Hippocampal formation (tissue), 2 donors: ENCODE results near the gene XIST.
"Not testable (repeated sequence)": the region's sequence is repeated elsewhere in the genome, so short reads cannot be mapped to it uniquely, and the experiment has no call there.

ENCODE experiments used
- DNase-seq, 2 donors: peaks; one replicate each; lab custom pipeline; 2025; lab: John Stamatoyannopoulos, UW

The XIST gene

DNA sequence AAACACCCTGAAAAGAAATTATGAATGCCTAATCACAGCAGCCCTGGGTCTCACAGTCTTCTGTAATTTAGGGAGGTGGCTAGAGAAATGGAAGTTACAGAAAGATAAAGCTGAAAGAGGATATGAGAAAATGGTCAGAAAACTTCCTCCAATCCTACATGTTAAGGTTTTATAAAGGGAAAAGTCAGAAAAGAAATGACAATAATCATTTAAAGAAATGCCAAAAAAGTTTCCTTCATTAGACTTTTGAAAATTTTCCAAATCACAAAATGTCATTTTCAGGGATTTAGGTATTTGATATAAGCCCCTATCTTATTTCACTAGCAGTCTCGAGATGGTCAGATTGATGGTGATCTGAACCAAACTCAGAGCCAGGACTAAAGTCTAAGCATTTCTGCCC lies 13.4 kb downstream of the XIST start:
- DNase-seq = no peak

DNA sequence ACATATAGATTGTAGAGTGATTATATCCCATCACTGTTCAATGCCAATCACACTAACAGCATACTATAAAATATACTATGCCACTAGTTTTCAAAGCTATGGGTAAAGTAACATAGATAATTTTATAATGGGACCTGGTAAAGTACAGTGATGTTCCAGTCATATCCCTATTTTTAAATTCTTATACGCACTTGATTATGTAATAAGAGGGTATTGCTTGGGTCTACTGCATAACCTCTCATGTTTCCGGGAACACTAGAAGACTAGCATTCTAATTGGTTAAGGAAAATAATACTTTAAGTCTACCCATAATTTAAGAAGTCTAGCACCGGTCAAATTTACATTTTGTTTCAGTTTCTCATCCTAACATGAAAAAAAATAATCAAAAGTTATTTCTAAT lies 14.4 kb downstream of the XIST start:
- DNase-seq = no peak

DNA sequence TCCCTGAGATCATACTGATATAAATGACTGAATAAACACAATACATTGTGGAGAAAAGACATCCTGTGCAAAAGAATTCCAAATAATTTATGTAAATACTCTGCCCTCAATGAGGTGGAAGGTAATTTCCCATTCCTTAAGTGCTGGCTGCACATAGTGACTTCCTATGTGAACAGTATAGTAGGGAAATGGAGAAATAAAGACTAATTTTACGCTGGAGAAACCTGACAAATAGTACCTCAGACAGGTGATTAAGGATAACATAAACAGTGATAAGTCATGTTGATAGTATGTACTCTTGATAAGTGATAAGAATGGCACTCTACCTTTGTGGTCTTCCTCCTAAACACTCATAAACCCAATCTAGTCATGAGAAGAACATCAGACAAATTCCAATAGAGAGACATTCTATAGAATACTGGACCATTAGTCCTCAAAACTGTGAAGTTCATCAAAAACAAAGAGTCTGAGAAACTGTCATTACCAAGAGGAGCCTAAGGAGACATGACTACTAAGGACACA lies 15.5 kb downstream of the XIST start:
- DNase-seq = no peak

DNA sequence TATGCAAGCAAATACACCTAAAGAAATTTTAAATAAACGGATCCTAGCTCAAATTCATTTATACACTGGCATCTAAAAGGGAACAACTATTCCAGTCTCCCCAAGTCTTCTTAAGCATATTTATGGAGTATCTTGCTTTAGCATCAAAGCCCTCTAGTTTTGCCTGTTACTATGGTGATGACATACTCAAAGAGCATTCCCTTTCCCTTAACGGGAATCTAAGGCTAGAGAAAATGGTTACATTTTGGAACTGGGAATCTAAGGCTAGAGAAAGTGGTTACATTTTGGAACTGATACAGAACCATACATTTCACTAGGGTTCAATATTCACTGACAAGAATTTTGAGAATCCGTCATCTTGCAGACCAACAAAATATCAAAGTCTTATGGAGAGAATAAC lies 18.3 kb downstream of the XIST start:
- DNase-seq = no peak

DNA sequence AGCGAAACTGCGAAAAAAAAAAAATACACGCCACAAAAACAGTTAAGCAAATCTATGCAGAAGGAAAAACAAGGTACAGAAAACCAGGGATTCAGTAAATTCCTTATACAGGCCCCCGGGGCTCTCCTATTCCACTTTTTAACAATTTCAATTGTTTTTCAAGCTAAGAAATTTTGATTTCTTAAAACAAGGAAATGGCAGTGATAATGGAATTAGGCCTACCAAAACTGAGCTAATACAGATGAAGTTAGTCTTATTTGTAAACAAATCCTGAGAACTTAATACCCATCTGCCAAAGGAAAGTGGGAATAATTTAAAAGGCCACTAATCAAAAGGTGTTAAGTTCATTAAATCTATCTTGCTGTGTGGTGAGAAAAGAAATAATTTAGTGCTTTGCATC lies 20.2 kb downstream of the XIST start:
- DNase-seq = no peak

DNA sequence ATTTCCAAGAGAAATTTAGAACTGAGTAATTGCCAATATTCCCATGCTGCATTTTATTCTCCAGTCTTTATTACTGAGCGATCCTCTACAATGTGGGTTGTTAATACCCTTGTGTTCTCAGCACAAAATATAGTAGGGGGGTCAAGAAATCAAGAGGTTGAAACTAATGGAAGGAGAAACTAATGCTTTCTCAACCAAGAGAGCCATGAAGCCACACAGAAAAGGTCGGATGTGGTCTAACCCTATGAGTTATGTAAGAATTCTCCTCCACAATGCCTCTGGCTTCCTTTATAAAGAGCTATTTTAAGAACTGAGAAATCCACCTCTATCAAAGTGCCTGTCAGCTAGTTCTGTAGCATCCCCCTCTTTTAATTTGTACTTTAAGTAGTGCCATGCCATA lies 21.0 kb downstream of the XIST start:
- no peak for DNase-seq

DNA sequence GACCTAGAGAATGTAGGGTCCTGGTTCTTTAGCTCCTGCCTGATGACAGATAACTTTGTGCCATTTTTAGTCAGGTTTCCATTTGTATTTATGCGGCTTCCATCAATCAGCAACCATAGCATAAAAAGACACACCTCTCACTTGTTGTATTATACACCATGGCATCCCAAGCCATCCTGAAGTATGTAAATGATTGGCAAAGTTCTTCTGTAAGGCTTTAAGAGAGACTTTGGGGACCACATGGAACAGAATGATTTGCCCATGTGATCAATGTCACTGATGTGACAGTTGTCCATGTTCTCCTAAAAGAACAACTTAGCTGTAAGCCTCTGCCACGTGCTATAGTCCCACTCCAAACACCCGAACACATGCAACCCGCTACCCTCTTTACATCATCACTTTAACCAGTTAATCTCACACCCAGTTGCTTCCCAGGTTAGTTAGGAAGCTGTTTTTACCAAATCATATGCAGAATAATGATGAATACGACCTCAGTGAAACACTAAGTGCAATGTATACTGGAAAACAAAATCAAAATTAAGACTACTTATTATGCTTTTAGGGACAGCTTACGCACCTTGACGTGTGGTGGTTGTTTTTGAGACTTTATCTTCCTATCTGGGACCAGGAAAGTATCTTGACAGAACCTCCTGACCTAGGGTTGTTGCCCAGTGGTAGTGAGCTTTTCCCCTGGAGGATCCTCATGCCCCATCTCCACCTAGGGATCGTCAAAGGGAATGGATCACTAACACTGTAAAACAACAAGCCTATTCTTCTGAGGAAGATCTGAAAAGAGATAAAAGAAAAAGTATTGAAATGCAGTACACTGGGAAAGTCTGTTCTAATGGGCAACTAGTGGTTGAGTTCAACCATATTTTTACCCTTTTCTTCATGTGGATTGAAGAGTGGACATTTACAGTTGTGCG lies 21.8 kb downstream of the XIST start:
- no peak for DNase-seq

DNA sequence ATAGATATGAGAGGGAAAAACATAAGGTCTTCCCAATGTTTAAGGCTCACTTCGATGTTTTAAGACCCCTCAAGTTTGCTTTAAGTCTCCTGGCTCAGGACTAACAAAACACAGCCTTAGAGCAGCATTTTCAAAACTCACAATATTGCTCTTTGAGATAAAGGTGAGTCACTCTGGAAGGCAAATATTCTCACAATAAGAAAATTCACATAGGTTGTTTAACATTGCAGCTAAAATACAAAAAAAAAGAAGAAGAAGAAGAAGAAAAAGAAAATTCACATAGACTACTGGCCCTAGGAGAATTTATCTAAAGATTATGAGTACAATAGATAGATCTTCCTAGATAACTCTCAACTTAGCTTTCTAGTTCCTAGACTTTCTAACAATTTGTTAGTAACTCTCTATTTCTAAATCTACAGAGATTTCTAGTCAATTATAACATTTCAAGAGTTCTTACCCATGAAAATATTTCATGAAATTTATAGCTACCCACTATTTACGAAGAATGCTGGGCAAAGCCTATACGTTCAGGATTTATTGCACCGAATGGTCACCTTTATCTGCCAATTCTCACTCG lies 22.5 kb downstream of the XIST start:
- DNase-seq = no peak

DNA sequence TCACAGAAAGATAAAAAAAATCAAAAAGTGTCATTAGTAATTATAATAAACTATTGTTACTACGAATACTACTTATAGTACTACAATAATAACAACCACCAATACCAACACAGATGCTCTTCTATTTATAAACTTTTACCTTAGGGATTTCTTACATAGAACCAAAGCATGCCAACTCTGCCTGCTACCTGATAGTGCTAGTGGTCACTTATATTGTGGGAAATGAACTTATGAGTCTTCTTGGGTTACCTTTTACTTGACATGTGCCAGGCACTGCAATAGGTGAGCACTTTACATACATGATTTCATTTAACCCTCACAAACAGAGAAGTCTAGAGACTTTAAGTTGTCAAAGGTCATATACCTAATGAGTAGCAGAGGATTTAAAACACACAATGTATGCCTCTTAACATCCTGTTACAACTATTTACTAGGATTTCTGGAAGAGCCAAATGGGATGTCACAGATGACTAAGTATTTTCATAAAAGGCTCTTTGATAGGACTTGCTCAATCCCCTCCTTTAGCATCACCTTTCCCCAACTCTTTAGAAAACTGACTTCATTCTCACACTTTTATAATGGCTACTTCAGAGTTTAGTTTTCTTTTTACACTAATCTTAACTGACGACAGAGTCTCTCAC lies 24.3 kb downstream of the XIST start:
- no peak for DNase-seq

DNA sequence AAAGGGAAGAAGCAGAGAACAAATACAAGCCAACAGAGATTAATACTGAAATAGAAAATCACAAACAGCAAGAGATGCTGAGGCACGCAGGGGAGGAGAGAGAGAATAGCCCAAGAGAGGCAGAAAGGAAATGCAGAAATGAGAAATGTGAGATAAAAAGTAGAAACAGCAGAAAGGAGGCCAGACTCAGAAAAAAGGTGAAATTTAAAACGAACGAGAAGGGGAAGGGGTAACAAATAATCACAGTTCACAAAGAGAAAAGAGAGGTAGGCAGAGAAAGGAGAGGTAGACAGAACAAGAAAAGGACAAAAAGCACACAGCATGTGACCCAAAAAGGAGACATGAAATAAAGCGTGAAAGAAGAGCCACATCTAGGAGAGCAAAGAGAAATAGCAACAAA lies 25.1 kb downstream of the XIST start:
- DNase-seq = no peak

DNA sequence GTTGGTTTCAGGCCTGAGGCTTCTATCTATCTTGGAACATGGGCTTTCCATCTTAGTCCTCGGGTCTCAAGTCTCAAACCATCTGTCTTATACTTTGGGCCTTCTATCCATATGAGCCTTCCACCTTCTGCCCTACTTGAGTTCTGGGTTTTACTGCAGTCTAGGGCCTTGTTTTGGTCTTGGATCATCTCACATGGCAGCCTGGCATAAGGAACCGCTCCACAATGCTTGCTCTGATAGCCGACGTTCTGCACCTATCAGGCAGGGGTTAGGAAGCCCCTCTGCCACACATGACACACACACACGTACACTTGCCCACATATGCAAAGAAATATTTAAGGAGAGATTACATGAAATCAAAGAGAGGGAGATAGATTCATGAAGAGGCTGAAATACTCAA lies 25.5 kb downstream of the XIST start:
- DNase-seq = no peak

DNA sequence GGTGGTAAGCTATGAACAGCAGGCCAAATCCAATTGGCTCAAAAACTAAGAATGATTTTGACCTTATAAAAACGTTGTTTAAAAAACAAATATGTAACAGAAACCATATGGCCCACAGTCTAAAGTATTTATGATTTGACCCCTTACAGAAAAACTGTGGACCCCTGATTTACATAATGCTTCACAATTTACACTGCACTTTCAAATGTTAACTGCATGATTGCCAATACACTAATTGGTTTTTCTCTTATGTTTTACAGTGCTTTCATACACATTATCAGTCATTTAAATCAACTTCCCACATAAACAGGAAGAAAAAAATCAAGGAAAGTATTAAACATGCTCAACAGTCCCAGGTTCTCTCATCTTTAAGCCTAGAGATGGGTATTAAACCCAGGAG lies 26.9 kb downstream of the XIST start:
- no peak for DNase-seq

DNA sequence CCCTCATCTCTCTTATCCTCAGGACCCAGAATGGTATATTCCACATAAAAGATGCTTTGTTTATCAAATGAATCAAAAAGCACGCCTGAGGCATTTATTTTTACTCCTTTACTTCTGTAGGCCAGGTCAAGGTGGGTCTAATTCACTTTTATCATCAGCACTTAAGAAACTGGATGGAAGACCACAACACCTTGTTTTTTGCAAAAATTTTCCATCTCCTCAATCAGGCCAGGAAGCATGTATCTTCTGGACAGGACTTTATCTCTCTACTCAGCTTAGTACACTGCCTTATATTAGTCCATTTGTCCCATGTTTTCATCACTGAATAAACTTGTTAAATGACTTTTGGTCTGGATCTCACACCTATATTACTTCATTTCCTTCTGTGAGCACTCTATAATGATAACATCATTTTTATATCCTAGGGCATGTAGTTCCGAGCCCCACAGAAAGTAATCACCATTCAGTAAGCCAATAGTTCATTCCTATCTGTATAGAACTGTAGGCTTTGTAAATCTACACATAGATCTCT lies 29.0 kb downstream of the XIST start:
- no peak for DNase-seq

DNA sequence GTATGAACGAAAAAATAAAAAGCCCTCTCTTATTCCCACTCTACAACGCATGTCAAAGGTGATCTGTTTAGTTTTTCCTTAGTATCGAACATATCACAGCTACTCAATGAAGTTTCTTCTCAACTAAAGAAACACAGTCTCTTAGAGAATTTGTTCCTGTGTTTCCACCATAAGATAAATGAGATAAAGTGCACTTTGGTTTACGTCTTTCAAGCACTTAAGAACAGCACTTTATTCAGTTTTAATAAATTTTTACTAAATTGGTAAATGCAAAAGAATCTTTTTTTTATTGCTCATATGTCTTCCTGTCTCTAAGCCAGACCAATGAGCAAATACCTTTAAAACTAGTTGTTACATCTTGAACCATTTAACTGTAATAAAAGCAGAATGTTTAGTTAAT lies 29.7 kb downstream of the XIST start:
- DNase-seq = no peak

DNA sequence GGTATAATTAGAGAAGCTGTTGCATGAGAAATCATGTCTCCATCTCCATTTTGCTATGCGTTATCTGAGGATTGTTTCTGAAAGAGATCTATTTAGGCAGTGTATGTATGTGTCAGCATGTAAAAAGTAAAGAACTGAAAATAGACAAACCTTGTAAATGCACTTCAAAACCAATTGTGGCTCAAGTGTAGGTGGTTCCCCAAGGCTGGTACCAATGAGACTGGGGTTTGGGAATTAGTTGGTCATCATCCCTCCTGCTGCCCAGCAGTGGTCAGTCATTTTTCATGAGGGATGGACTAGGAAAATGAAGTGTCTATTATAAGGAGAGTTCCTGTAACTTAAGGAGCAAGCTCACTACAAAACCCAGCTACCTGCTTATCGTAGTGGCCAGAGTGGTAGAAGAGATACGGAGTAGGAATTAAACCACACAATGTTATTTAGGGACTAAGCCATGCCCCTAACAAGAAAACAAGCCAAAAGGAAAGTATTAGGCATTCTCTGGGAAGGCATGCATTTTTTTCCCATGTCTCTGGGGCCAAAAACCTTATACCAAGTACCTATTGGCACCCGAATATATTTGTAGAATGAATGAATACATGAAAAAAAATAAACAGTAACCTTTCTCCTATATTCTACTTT lies 30.5 kb downstream of the XIST start:
- no peak for DNase-seq

DNA sequence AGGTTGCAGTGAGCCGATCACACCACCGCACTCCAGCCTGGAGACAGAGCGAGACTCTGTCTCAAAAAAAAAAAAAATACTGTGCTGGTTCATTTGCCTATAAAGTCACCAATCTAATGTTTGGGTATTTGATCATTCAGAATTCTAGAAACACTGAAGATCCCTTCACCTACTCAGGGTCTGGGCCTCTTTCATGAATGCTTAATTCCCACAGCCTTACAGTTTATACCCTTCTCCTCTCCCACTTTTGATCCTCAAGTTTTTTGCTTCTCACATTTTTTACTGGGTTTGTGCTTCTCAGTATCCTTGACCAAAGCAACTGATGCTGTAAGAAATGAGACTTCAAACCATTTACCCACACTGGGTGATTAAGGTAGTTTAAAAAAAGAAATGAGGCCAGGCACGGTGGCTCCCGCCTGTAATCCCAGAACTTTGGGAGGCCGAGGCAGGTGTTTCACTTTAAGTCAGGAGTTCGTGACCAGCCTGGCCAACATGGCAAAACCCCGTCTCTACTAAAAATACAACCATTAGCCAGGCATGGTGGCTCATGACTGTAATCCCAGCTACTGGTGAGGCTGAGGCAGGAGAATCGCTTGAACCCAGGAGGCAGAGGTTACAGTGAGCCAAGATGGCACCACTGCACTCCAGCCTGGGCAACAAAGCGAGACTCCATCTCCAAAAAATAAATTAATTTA lies 32.5 kb downstream of the XIST start:
- not testable (repeated sequence) for DNase-seq

DNA sequence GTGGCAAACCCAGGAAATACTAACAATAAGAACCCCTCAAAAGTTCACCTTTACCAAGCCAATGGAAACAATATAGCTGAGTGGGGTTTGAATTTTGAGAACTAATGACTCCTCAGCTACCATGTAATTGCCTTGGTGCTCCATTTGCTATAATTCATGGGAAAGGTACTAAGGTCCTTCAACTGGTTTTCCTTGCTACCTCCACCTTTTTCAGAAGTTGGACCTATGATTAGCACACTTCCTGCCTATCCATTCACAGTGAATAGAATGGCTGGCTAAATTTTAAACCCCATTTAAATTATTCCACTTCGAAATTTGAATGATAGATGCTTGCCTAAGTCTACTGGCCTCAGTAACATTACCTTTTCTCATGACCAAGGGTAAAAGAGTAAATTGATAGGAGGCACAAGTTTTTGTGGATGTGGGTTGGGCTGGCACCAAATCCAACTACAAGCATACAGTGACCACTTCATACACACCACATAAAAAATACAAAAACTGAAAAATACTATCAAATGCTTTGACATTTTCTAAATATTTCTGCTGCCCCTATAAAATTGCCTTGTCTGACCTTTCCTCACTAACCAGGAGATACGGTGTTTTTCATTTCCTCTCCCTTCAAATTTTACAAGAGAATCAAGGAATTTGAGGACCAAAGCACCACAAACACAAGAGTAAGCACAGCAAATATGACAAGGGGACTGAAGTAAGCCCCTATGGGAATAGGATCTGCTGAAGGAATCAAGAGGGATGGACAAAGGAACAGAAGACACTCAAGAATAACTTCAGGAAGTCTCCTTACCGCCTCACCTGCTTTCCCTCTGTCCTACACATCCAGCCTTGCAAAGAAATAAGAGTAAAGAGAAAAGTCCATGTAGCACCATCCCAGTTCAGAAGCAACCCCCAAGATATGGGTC lies 34.1 kb downstream of the XIST start:
- DNase-seq = no peak

DNA sequence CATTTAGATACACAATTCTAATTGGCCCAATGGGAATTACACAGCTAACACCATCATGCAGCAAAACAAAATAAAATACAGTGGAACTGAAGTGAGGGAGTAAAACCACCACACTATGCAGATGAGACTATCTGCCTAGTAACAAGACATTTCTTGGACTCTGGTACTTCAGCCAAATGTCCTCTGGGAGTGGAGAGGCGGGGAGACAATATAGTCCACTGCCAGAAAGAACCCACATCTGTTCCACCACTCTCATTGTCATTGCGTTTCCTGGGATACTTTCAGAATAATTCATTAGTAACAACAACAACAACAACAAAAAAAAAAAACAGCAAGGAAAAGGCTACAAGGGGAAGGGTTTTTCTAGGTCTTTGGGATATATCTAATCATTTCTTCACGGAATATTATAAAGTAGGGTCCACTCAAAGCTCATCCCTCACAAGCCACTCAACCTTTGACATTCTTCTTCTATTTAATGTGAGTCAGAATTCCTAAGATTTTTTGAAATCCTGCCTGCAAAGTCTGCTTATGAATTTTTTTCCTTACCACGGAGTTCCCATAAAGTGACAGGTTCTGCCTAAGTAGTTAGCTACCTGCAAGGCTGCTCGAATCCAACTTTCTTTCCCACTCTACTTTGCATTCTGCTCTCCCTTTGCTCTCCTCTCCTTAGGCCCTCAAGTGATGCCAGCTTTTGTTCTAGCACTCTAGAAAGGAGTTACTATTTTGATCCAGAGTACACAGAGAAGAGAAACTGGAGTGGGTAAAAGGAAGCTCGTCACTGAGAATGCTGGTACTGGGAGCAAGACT lies 34.9 kb downstream of the XIST start:
- DNase-seq = no peak

DNA sequence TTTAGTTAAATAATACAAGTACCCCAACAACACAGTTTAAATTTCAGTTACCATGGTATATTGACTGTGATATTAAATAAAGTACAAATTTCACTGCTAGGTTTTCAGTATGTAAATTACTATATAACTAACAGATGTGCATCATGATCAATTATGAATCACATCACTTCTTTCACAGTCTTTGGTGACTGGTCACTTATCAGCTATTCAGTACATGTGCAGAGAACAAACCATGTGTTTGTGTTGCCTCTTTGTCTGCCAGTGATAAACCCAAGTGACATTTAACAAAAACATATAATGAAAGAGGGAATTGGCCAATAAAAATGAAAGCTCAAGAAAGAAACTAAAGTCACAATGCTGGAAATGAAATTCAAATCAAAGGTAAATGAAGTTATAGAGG lies 40.3 kb downstream of the XIST start:
- DNase-seq = no peak

DNA sequence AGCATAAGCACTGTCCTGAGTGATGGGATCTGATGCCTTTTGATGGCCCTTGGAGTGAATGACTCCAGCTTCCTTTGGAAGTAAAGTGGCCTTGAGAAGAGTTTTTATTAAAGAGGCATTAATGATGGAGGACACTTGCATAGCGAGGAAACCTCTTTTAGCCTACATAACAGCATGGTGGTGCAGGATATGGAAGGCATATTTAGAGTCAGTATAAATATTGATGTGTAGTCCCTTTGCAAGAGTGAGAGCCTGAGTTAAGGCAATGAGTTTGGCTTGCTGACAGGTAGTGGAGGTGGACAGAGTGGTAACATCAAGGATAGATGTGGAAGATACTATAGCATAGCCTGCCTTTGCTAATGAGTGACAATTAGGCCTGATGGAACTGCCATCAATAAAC lies 48.4 kb downstream of the XIST start:
- DNase-seq = not testable (repeated sequence)
